CD4-positive, alpha-beta T cell treated with Interleukin-4 for 1 hour (primary cell): ENCODE measurements around the gene ELF1.
"Not testable (repeated sequence)": the region's sequence is repeated elsewhere in the genome, so short reads cannot be mapped to it uniquely, and the experiment has no call there.

ENCODE experiments used
- DNase-seq, 2 donors: peaks; one replicate each; pipeline ENCODE4 v3.0.0-alpha.2; 2020 to 2022

Gene ELF1

DNA sequence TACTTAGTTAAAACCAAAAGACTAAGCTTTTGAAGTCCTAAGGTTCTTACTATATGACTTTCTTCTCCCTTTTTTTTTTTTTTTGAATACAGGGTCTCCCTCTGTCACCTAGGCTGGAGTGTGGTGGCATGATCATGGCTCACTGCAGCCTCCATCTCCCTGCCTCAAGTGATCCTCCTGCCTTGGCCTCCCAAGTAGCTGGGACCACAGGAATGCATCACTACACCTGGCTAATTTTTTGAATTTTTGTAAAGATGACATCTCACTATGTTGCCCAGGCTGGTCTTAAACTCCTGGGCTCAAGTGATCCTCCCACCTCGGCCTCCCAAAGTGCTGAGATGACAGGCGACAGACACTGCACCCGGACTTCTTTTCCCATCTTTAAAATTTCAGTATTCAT lies 89.2 kb downstream of the ELF1 start:
- not testable (repeated sequence) for DNase-seq

DNA sequence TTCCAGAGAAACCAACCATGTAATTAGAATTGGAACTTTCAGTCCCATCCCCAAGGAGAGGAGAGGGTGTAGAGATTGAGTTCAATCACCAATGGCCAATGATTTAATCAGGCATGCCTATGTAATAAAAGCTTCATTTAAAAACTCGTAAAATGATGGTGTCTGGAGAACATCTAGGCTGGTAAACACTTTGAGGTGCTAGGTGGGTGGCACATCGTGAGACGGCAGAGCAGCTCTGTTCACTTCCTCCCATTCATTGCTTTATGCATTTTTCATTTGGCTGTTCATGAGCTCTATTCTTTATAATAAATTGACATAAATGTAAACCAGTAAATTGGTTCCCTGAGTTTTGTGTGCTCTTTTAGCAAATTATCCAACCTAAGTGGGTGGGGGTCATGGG lies 90.1 kb downstream of the ELF1 start:
- no peak for DNase-seq

DNA sequence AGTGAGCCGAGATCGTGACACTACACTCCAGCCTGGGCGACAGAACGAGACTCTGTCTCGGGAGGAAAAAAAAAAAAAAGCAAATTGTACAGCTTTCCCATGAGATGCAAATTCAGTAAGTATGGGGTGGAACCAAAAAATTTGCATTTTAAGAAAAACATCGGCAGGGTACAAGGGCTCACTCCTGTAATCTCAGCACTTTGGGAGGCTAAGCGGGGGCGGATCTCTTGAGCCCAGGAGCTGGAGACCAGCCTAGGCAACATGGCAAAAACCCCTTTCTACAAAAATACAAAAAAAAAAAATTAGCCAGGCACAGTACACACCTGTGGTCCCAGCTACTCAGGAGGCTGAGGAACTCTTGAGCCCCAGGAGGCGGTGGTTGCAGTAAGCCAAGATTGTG lies 91.2 kb downstream of the ELF1 start:
- no peak for DNase-seq

DNA sequence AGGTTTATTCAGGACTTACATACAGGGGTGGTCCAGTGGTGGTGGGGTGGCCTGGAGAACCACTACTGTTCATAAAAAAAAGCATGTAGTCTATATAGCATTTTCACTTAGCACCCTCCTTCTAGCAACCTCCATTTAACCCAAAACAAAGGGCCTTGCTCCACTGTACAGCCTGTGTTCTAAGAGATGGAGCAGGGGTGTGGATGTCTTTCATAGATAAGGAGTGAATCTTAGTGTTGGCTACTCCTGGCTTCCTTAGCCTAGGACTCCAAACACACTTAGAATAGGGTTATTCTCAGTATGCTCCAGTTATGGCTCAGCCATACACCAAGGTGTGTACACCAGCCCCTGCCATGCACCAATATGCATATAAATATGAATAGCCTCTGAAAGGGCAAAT lies 95.2 kb downstream of the ELF1 start:
- DNase-seq = no peak

DNA sequence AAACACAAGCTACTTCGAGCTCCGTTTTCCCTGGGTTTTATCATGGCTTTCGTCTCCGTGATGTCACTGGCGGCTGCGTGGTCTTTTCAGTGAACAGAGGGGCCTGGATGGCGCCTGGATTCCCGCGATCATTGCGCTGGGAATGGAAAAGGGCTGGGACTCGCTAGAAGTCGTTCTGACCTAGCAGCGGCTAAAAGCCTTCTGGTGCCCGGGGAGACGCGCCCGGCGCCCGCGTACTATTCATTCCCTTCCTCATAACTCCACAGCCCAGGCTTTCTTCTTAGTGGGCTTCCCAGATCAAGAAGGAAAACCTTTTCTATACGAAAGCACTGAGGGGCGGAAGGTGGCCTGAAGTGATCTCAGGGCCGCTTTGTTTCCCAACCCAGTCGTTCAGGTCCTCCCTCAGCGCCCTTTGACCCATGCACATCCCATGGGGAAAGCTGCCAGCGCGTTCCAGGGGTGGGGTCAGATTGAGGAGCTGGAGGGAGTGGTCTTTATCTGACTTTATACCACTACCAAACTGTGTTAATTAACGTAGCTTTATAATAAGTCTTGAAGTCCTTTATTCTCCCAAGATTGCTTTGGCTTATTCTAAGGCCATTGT lies 96.6 kb downstream of the ELF1 start:
- no peak for DNase-seq

- no peak for DNase-seq
Observed at GRCh38 chr13:40920826-40921225, 98.3 kb downstream of the ELF1 start.

- DNase-seq = not testable (repeated sequence)
Observed at GRCh38 chr13:40919901-40920300, 99.2 kb downstream of the ELF1 start.

- DNase-seq = no peak
Observed at GRCh38 chr13:40916207-40916998, 102.7 kb downstream of the ELF1 start.

DNA sequence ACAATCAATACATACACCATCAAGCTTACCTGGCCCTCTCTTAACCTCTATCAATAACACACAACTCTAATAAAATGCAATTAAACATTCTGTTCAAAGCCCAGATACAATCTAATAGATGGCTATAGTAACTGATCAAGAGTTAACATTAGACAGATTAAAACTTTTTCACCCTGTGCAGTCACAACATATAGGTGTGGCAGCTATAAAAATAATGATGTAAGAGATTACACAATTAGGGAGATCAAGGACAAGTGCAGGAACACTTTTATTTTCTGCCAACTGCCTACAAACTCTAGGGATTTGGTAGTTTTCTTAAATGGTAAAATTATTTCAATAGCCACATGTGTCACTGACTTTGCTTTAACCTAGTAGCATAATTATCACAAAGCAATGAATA lies 104.3 kb downstream of the ELF1 start:
- not testable (repeated sequence) for DNase-seq

GRCh38 chr13:40911341-40911740 lies 107.8 kb downstream of the ELF1 start:
- DNase-seq = no peak

DNA sequence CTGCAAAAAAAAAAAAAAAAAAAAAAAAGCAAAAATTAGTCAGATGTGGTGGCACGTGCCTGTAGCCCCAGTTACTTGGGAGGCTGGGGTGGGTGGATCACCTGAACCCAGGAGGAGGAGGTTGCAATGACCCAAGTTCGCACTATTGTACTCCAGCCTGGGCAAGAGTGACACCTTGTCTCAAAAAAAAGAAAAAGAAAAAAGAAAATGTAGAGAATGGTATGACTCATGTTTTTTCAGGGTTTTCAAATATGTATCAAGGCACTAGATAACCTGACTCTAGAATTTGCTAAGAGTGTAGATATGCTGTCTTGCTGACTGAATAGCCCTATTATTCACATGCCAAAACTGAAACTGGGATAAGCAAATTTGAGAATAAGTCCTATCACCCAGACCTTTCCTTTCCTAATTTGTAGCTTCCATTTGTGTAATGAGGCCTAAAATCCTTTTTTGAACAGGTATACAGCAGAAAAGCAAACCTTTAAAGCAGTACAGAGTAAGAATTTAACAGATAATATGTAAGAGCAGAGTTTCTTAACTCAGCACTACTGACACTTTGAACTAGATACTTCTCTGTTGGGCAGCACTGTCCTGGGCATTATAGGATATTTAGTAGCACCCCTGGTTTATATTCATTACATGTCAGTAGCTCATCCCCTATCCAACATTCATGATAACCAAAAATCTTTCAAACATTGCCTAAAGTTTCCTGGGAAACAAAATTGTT lies 108.6 kb downstream of the ELF1 start:
- DNase-seq = no peak

GRCh38 chr13:40909541-40910200 lies 109.4 kb downstream of the ELF1 start:
- DNase-seq = not testable (repeated sequence)

DNA sequence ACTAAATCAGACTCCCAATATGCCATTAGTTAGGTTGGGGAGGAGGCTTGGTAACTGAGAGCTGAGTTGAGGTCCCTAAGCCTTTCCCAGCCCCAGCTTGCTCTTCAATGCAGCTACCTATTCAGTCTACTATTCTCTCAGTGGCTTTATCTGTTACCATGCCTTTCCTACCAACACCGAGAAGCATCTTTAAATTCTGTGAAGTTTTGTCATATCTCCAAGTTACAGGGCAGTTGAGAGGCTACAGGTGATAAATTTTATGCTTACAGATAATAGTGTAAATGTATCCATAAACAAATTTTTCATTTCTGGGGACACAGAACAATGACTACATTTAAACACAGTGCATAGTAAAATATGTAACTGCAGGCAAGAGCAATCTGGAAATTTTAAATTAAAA lies 110.6 kb downstream of the ELF1 start:
- DNase-seq = no peak

DNA sequence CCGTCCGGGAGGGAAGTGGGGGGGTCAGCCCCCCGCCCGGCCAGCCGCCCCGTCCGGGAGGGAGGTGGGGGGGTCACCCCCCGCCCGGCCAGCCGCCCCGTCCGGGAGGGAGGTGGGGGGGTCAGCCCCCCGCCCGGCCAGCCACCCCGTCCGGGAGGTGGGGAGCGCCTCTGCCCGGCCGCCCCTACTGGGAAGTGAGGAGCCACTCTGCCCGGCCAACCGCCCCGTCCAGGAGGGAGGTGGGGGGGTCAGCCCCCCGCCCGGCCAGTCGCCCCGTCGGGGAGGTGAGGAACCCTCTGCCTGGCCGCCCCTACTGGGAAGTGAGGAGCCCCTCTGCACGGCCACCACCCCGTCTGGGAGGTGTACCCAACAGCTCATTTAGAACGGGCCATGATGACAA lies 118.1 kb downstream of the ELF1 start:
- DNase-seq = not testable (repeated sequence)

GRCh38 chr13:40900568-40900967 lies 118.5 kb downstream of the ELF1 start:
- DNase-seq = not testable (repeated sequence)

GRCh38 chr13:40897053-40897452 lies 122.1 kb downstream of the ELF1 start:
- no peak for DNase-seq

DNA sequence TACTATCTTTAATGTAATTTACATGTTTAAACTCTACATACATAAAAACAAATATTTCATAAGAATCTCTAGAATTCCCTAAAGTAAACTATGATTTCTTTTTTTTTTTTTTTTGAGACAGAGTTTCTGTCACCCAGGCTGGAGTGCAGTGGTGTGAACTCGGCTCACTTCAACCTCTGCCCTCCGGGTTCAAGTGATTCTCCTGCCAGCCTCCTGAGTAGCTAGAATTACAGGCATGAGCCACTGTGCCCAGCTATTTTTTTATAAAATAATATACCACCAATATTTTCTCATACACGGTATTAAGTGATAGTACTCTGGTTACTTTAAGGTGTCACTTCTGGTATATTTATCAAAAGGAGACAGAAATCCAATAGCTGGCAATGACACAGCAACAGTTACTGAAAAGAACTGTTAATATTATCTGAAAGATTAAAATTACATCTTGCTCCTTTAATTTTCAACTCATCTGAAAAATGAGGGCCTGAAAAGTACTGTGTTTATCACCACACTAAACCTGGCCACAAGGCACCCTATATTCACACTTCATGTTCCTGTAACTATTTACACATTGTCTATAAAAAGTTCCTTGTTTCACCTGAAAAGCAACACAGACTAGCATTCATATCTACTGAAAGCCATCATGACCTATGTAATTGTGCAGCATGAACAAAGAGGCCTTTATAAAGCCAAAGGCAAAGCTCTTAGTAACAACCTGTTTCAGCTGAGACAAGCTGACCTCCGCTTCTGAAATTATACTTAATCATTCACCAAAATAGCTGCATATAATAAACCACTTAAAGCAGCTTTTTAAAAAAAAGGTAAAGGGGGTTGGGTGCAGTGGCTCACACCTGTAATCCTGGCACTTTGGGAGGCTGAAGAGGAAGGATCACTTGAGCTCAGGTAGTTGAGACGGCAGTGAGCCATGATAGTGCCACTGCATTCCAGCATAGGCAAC lies 123.6 kb downstream of the ELF1 start:
- no peak for DNase-seq

DNA sequence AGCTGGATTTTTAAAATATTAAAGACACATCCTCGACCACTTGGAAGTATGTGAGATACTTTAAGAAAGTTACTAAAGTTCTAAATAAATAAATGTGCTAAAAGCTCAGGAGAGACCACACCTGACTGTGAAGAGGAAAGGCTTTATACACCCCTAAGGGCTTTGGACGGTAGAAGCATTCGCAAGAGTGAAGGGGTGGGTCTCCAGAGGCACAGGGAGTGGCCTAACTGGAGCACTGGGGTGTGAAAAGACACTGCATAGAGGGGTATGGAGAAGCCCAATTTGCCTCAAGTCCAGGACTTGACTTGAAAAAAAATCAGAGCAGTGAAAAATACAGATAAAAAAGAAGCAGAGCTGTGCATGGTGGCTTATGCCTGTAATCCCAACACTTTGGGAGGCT lies 125.5 kb downstream of the ELF1 start:
- DNase-seq = not testable (repeated sequence)

DNA sequence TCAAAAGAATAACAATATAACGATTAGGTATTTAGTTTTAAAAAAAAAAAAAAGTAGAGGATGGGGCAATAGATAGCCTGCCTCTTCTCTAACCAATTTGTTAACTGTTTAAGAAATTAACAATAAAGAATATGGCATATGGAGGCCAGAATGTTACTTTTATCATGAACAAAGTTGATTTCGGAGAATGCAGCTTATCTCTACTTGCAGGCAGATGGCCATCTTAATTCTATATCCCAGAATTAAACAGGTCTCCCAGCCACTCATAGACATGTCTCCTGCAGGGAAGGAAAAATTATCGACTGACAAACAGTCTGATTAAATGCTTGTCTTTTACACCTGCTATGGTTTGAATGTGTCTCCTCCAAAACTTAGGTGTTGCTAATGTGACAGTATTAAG lies 133.1 kb downstream of the ELF1 start:
- DNase-seq = no peak

DNA sequence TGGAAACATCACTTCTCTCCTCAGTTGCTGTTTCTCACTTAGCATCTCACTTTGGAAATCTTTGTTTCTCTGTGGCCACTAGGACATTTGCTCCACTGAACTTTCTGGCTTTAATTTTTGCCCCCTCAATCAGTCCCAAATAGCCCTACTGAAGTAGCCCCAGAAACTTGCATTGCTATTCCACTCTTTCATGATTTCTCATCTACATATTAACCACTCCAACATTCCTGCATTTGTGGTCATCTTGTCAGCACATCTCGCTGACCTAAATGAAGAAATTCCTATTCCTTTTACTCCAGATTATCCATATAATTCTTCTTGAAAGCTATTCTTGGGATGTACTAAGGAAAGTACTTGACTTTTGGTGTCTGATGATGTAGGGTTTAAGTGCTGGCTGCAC lies 134.9 kb downstream of the ELF1 start:
- not testable (repeated sequence) for DNase-seq
